Activated CD4-positive, alpha-beta T cell treated with anti-CD3 and anti-CD28 coated beads, Interleukin-2, Interleukin-6, amounts not matched to agents 100 ng/mL and 50 ng/mL, durations not matched to agents 16 hours and 8 hours (primary cell): Measurements from ENCODE around the gene LIN37.

Experiments
- DNase-seq: peaks from one replicate; pipeline ENCODE4 v3.0.0-alpha.2; 2020

LIN37 gene, protein sequence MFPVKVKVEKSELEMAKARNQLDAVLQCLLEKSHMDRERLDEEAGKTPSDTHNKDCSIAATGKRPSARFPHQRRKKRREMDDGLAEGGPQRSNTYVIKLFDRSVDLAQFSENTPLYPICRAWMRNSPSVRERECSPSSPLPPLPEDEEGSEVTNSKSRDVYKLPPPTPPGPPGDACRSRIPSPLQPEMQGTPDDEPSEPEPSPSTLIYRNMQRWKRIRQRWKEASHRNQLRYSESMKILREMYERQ

GRCh38 chr19:35748106-35749020, at the start of gene LIN37:
TSS of gene LIN37 (plus strand) at chr19:35748576. CDS start at chr19:35748725, 149 bp downstream.
- peak; percentile 99 for DNase-seq

DNA sequence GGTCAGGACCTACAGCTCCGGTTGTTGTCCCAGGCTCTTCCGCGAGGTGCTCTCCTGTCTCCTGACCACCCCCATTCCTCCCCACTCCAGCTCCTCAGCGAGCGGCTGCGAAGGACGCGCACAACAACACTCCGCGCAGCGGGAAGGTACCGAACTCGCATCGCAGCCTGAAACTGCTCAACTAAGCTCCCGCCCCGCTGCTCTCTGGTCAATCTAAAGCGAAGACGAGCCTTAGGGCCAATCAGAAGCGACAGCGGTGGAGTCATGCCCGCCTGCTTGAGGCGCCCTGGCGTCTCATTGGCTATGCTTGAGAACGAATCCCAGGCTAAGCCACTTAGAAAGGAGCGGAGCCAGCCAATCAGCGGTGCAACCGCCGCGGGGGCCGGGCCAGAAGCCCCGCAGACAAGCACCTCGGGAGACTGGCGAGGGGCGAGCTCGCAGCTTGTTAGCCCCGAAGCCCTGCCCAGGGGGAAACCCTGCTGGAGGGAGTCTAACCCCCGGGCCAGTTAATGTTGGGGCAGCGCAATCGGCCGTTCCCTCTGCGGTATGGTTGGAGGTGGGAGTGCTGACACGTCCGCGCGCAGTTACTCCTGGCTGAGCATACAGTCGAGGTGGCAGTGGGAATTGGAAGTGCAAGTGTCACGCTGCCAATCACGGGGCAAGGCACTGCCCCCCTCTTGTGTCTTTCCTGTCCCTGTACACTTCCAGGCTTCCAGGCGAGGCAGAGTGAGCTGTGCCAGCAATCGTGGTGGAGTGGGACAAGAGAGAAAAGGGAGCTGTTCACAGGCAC, 46.0 kb upstream of the LIN37 start:
- peak; percentile 98 for DNase-seq

GRCh38 chr19:35703343-35703742, 45.0 kb upstream of the LIN37 start:
- DNase-seq = no peak

DNA sequence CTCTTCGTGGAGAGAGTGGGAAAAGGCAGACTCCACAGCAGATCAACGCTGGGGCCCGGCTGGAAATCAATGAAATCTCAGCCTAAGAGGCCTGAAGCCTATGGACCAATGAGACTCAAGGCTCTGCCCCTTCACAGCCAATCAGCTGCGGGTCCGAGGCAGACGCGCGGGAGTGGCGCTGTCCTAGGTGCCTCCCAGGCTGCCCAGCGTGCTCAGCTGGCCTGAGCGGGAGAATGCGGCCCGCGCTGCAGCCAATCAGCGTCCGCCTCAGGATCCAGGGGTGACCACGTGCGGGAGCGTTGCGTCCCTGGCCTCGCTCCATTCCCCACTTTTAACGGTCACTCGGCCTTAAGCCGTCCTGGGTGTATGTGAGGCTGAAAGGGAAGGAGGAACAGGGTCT, 44.2 kb upstream of the LIN37 start, which contains the start of gene ZBTB32:
TSS of gene ZBTB32 (plus strand) at position 341 of the 400 bp plus-strand sequence. CDS start 10,069 bp downstream, outside the sequence.
- DNase-seq = peak; percentile 27

DNA sequence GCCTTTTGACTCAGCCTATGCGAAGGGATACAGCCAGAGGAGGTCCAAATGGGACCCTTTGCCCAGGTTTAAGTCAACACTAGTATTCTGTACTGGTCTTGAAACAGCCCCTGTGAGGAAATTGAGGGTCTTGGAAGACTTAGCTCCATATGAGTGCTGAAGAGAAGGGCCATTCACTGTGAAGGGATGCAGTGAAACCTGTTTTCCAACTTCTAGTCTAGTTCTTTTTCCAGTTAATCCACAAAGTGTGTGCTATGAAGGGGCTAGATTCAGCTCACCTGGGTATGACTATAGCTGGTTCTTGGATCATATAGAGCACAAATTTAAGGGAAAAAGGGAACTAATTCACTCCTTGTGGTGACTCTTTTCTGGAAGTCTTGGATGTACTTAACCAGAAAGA, 40.0 kb upstream of the LIN37 start:
- DNase-seq = no peak

- DNase-seq = peak; percentile 94
Observed at GRCh38 chr19:35710784-35711723, 37.3 kb upstream of the LIN37 start.

GRCh38 chr19:35712567-35713505, 35.5 kb upstream of the LIN37 start:
- peak; percentile 92 for DNase-seq

DNA sequence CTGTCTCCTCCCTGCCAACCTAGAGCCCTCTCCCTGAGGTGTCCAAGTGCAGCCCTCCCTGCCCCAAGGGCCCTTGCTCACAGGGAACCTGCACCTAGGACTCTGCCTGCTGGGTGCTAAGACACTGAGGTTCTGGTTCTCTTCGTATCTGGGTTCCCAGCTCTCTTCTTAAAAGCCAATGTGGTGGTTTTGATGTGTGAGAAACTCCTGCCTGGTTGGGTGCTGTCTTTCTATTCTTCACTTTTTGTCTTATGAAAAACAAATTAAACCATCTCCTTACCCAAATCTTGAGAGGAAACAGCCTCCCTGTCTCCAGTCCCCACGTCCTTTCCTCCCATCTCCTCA, 34.9 kb upstream of the LIN37 start:
- DNase-seq = no peak

GRCh38 chr19:35713904-35714495, 34.4 kb upstream of the LIN37 start:
- DNase-seq = peak; percentile 22

GRCh38 chr19:35714601-35715354, 33.6 kb upstream of the LIN37 start:
- peak; percentile 74 for DNase-seq

DNA sequence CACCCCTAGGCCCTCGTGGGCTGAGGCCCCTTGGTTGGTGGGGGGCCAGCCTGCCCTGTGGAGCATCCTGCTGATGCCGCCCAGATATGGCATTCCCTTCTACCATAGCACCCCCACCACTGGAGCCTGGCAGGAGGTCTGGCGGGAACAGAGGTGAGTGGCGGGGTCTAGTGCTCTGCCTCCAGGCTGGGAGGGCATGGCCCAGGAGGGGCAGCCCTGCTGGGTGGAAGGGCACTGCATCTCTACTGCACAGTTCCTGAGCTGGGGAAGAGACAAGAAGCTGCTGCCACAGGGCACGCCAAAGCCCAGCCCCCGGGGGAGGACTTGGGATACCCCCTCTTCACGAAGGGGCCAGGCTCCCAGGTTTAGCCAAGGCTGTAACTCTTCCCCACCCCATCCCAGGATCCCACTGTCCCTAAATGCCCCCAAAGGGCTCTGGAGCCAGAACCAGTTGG, 33.0 kb upstream of the LIN37 start:
- peak; percentile 21 for DNase-seq

- DNase-seq = peak; percentile 43
Observed at GRCh38 chr19:35715981-35716800, 32.2 kb upstream of the LIN37 start.

DNA sequence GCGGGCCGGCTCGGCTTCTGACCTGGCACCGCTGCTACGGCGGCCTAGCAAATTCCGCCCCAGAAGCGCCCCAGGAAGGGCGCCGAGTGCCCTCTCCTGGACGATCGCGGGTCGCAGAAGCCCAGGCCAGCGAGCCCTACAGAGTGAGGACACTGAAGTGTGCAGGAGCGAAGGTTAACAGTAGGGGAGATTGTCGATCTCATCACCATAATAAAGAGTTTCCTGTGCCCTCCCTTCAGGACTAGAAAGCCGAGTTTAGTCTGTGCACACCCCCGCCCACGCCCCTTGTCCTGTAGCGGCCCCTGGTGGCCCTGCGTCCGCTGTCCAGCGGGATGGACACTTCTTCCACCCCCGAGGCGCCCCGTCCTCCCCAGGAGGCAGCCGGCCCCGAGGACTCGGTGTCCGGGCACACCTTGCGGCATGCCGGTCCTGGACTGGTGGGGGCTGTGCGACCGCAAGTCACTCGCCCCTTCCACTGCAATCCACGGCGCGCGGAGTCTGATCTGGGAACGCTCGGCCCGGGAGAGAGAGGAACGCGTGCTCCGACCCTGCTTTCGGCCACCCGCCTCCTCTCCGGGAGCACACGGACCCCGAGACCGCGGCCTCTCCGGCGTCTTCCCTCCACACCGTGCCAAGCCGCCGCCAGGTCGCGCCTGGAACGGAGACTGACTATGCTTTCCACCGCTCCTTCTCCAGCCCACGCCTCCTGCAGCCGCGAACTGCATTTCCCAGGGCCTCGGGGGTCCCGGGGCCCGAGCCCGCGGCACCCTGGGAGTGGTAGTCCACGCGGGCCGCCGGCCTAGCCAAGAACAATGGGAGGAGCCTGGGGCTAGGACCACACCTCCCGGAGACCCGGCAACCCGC, 31.3 kb upstream of the LIN37 start:
- DNase-seq = peak; percentile 84

- peak; percentile 98 for DNase-seq
Observed at GRCh38 chr19:35717665-35718344, 30.6 kb upstream of the LIN37 start, which contains the start of gene KMT2B. TSS of gene KMT2B (plus strand) at chr19:35718003. CDS start at chr19:35718019, 16 bp downstream.

DNA sequence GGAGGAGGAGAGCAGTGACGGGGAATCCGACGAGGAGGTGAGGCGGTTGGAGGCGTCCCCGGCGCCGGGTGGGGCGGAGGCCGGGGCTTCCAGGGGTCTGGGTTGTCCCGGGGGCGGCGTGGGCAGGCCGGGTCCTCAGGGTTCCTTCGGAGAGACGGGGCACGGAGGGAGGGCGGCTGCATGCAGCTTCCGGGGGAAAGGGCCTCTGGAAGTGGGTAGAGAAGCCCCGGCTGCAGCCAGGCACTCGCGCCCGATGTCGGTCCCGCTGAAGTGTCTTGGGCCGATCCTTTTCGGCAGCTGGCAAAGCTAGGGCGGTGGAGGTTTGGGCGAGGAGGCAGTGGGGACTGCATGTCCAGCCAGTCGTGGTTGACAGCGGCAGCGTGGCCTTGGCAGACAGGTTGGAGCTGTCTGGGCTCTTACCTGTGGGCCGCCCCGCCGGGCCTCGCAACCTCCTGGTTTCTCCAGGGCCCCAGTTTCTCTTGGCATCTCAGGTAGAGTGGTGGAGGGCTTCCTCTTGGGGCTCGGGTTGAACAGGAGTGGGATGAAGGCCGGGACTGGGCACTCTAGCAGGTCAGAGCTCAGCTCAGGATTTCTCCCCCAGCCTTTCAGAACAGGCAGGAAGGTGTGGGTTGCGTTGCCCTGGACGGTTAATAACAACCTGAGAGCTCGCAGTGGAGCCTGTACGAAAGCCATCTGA, 29.9 kb upstream of the LIN37 start:
- peak; percentile 58 for DNase-seq
